RWPE2 (cell line): ENCODE measurements around the gene TSEN2.
A peak's percentile ranks its signal among the peaks of the same experiment; 100 is the strongest.

Source experiments
- ATAC-seq: fragments of 200-7000 bp; cut with Tn5 transposase; 3 replicates; pipeline ENCODE4 v1.9.1; 2021; ENCODE audit warnings: low read depth
- DNase-seq: peaks from one replicate; pipeline ENCODE4 v3.0.0-alpha.2; 2020; ENCODE audit warnings: low spot score
- H3K27ac ChIP-seq: fragments of 450-650 bp; 2 replicates; pipeline ENCODE4 v1.5.1; 2017; ENCODE audit warnings: mild to moderate bottlenecking; ENCODE audit not compliant: poor library complexity, severe bottlenecking
- H3K27me3 ChIP-seq: fragments of 250-450 bp; sonication (Bioruptor Pico); 2 replicates; pipeline ENCODE4 v1.5.1; 2021; ENCODE audit warnings: mild to moderate bottlenecking, moderate library complexity; ENCODE audit not compliant: insufficient read depth, poor library complexity, severe bottlenecking
- H3K36me3 ChIP-seq: fragments of 250-450 bp; sonication (Bioruptor Pico); 2 replicates; pipeline ENCODE4 v1.5.1; 2020; ENCODE audit warnings: low read depth, mild to moderate bottlenecking, moderate library complexity
- H3K4me1 ChIP-seq: fragments of 250-450 bp; sonication (Bioruptor Pico); 2 replicates; pipeline ENCODE4 v1.5.1; 2021; ENCODE audit warnings: mild to moderate bottlenecking, moderate library complexity; ENCODE audit not compliant: insufficient read depth, poor library complexity, severe bottlenecking
- H3K4me3 ChIP-seq: fragments of 250-450 bp; sonication (Bioruptor Pico); 2 replicates; pipeline ENCODE4 v1.5.1; 2021; ENCODE audit warnings: mild to moderate bottlenecking, moderate library complexity; ENCODE audit not compliant: severe bottlenecking
- H3K9me3 ChIP-seq: fragments of 250-450 bp; sonication (Bioruptor Pico); 2 replicates; pipeline ENCODE4 v1.5.1; 2021; ENCODE audit warnings: mild to moderate bottlenecking, moderate library complexity; ENCODE audit not compliant: severe bottlenecking
- CTCF ChIP-seq: fragments of 450-650 bp; IDR thresholded peaks from one replicate; pipeline ENCODE4 v1.5.1; 2017; ENCODE audit warnings: mild to moderate bottlenecking, moderate library complexity; ENCODE audit not compliant: poor library complexity, severe bottlenecking

The TSEN2 gene

GRCh38 chr3:12509466-12509865 is 25.2 kb downstream of the TSEN2 start:
- Histone ChIP-seq H3K4me1 (peaks cover 20% of the 10 kb centered on the region), H3K36me3 (peaks cover 48% of the 10 kb centered on the region), H3K4me3 (no peak overlapping the region), H3K27me3 (no peaks in the 10 kb centered on the region), H3K9me3 (no peaks in the 10 kb centered on the region), H3K27ac (peak overlapping the region; percentile 79)
- DNase-seq (no peak), ATAC-seq (no peak)
- no peak for TF ChIP-seq CTCF

- H3K9me3 ChIP-seq: no peaks in the 10 kb centered on the region
- H3K4me3 ChIP-seq: no peak overlapping the region
- peaks cover 13% of the 10 kb centered on the region for H3K4me1 ChIP-seq
- H3K27ac ChIP-seq: no peak overlapping the region
- H3K36me3 ChIP-seq: peaks cover 34% of the 10 kb centered on the region
- DNase-seq (no peak), ATAC-seq (no peak)
- H3K27me3 ChIP-seq: no peaks in the 10 kb centered on the region
- TF ChIP-seq CTCF: no peak
Observed at GRCh38 chr3:12512534-12513118, 28.3 kb downstream of the TSEN2 start.

GRCh38 chr3:12513694-12514446 is 29.6 kb downstream of the TSEN2 start:
- H3K27me3 ChIP-seq: no peaks in the 10 kb centered on the region
- ATAC-seq (no peak), DNase-seq (no peak)
- peaks cover under 1% of the 10 kb centered on the region for H3K4me1 ChIP-seq
- TF ChIP-seq CTCF: no peak
- no peak overlapping the region for H3K27ac ChIP-seq
- peaks cover 32% of the 10 kb centered on the region for H3K36me3 ChIP-seq
- no peak overlapping the region for H3K4me3 ChIP-seq
- H3K9me3 ChIP-seq: no peaks in the 10 kb centered on the region

- H3K27ac ChIP-seq: no peak overlapping the region
- no peaks in the 10 kb centered on the region for H3K4me1 ChIP-seq
- ATAC-seq (no peak), DNase-seq (no peak)
- peaks cover 39% of the 10 kb centered on the region for H3K36me3 ChIP-seq
- no peaks in the 10 kb centered on the region for H3K9me3 ChIP-seq
- no peak overlapping the region for H3K4me3 ChIP-seq
- no peak for TF ChIP-seq CTCF
- H3K27me3 ChIP-seq: no peaks in the 10 kb centered on the region
Observed at GRCh38 chr3:12515631-12516030, 31.4 kb downstream of the TSEN2 start.

- no peaks in the 10 kb centered on the region for H3K27me3 ChIP-seq
- H3K27ac ChIP-seq: no peak overlapping the region
- no peaks in the 10 kb centered on the region for H3K4me1 ChIP-seq
- H3K9me3 ChIP-seq: no peaks in the 10 kb centered on the region
- ATAC-seq (no peak), DNase-seq (no peak)
- no peak for TF ChIP-seq CTCF
- H3K4me3 ChIP-seq: no peak overlapping the region
- peaks cover 35% of the 10 kb centered on the region for H3K36me3 ChIP-seq
Observed at GRCh38 chr3:12516873-12517272, 32.6 kb downstream of the TSEN2 start.
